KOPT-K1 (cell line): ENCODE results near the gene OBP2B.
"Not testable (repeated sequence)": the region's sequence is repeated elsewhere in the genome, so short reads cannot be mapped to it uniquely, and the experiment has no call there.

Experiments used
- H3K27ac ChIP-seq: fragments of 200-600 bp; sonication (generic); 2 replicates; pipeline ENCODE4 v1.5.1; 2016; ENCODE audit warnings: antibody characterized with exemption, mild to moderate bottlenecking, low read depth, low read length; ENCODE audit not compliant: poor library complexity, severe bottlenecking
- H3K36me3 ChIP-seq: fragments of 200-600 bp; sonication (generic); 2 replicates; pipeline ENCODE4 v1.5.1; 2017; ENCODE audit warnings: antibody characterized with exemption, mild to moderate bottlenecking, low read length, moderate library complexity; ENCODE audit not compliant: insufficient read depth
- H3K9me3 ChIP-seq: fragments of 200-600 bp; sonication (generic); 2 replicates; pipeline ENCODE4 v1.5.1; 2017; ENCODE audit warnings: antibody characterized with exemption, low read length, mild to moderate bottlenecking; ENCODE audit not compliant: insufficient read depth, poor library complexity, severe bottlenecking

The OBP2B gene

DNA sequence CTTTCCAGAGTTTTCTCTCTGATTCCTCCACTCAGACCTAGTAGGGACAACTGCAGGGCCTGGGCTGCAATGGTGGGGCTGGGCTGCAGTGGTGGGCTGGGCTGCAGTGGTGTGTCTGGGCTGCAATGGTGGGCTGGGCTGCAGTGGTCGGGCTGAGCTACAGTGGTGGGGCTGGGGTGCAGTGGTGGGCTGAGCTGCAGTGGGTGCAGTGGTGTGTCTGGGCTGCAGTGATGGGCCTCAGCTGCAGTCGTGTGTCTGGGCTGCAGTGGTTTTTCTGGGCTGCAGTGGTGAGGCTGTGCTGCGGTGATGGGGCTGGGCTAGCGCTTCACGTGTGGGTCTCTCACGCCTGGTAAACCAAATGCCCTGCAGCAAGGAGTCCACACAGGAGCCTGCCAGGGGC is 38.6 kb upstream of the OBP2B start:
- Histone ChIP-seq H3K27ac (no peak overlapping the region), H3K9me3 (no peaks in the 10 kb centered on the region), H3K36me3 (no peaks in the 10 kb centered on the region)

- no peaks in the 10 kb centered on the region for H3K36me3 ChIP-seq
- H3K9me3 ChIP-seq = no peaks in the 10 kb centered on the region
- H3K27ac ChIP-seq = no peak overlapping the region
Observed at GRCh38 chr9:133246991-133247390, 37.9 kb upstream of the OBP2B start.

- no peak overlapping the region for H3K27ac ChIP-seq
- no peaks in the 10 kb centered on the region for H3K36me3 ChIP-seq
- no peaks in the 10 kb centered on the region for H3K9me3 ChIP-seq
Observed at GRCh38 chr9:133246562-133246961, 37.5 kb upstream of the OBP2B start.

DNA sequence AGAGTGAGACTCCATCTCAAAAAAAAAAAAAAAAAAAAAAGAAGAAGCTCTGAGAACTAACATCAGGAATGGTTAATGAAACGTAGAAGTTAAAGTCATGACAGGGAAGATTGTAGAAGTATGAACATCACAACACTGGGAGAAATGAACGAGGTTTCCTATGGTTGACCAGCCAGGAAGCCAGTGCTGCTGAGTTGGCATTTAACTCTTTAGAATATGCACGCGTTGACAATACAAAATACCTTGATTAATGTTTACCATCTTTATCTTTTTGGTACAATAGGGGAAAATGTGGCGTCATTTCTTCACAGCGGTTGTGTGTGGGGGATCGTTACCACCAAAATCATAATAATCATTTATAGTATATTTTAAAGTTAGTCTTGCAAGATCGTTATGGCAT is 33.9 kb upstream of the OBP2B start:
- Histone ChIP-seq H3K27ac (no peak overlapping the region), H3K9me3 (no peaks in the 10 kb centered on the region), H3K36me3 (no peaks in the 10 kb centered on the region)

GRCh38 chr9:133242241-133242640 is 33.2 kb upstream of the OBP2B start:
- Histone ChIP-seq H3K36me3 (no peaks in the 10 kb centered on the region), H3K9me3 (no peaks in the 10 kb centered on the region), H3K27ac (no peak overlapping the region)

GRCh38 chr9:133239533-133240090 is 30.6 kb upstream of the OBP2B start:
- Histone ChIP-seq H3K36me3 (no peaks in the 10 kb centered on the region), H3K9me3 (no peaks in the 10 kb centered on the region), H3K27ac (no peak overlapping the region)

DNA sequence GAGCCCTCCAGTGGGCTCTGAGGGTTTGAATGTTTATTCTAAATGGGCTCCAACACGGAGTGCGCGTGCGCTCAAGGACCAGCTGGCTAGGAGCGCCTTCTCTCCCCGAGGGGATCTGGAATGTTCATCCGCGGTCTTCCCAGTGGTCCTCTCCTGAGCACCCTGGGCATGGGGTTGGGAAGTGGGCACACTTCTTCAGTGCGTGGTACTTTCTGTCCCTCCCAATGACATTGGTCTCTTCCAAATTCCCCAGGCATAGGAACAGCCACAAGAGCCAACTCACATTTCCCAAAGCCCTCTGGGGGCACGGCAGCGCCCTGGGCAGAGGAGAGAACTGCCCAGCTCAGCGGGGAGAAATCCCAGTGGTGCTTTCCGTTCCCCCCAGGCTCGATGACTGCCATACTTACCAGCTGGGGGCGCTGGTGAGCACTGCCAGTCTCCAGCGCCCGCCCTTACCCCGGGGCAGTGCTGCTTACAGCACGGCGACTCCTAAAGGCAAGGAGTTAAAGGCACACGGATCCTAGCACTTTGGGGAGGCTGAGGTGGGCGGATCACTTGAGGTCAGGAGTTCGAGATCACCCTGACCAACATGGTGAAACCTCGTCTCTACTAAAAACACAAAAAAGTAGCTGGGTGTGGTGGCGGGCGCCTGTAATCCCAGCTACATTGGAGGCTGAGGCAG is 29.9 kb upstream of the OBP2B start:
- H3K9me3 ChIP-seq = no peaks in the 10 kb centered on the region
- H3K36me3 ChIP-seq = no peaks in the 10 kb centered on the region
- H3K27ac ChIP-seq = no peak overlapping the region

DNA sequence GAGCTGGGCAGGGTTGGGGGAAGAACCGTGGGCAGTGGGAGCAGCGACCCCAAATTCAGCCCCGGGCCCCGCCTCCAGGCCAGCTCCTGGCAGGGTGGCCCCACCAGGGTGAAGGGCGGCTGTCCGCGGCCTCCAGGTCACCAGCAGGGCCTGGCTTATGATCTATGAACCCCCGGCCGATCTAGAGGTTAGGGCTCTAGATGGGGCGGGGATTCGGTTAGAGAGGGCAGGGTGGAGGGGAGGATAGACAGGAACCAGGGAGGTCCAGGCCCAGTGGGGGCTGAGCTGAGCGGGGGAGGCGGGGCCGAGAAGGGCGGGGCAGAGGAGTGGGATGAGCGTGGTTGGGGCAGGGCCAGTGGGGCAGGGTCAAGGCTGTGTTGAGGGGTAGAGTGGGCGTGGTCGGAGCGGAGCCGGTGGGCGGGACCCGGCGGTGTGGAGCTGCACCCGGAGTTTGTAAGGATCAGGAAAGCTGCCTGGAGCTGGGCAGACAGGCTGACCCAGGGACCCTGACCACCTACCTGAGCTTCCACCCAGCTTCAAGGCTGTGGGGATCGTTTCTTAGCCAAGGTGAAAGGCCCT is 29.3 kb upstream of the OBP2B start:
- no peaks in the 10 kb centered on the region for H3K36me3 ChIP-seq
- no peaks in the 10 kb centered on the region for H3K9me3 ChIP-seq
- H3K27ac ChIP-seq = no peak overlapping the region

- H3K36me3 ChIP-seq = no peaks in the 10 kb centered on the region
- H3K9me3 ChIP-seq = no peaks in the 10 kb centered on the region
- no peak overlapping the region for H3K27ac ChIP-seq
Observed at GRCh38 chr9:133237035-133237731, 28.1 kb upstream of the OBP2B start.

DNA sequence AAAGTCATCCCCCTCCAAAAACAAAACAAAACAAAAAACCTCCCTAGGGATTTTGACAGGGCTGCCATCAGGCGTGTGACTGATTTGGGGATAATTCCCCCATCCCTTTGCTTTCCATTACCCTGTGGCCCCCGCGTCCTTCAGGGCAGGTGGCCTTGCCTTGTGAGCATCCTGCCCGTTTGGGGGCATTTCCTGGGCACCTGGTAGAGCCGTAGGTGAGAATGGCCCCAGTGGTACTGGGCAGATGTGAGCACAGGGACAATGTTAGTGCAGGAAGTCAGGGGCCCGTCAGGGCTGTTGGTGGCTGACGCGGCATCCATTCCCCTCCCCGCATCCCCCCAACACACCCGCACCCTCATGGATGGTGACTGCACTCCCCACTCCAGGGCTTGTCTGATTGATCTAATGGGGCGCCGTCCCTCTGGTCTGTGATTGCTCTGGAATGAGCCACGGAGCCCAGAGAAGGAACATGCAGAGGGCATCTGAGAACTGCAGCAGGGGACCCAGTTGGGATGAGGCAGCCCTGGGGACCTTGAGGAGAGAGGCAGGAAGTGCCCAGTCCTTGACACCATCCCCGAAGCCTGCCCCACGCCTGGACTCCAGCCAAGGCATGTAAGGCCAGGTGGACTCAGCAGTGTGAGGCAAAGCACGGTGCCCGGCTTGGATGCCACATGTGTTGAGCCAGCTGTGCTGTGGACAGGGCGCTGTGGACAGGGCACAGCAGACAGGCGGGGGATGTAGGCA is 27.4 kb upstream of the OBP2B start:
- H3K27ac ChIP-seq, H3K9me3 ChIP-seq, H3K36me3 ChIP-seq: not testable (repeated sequence)

GRCh38 chr9:133235549-133236222 is 26.6 kb upstream of the OBP2B start:
- no peak overlapping the region for H3K27ac ChIP-seq
- no peaks in the 10 kb centered on the region for H3K36me3 ChIP-seq
- H3K9me3 ChIP-seq = no peaks in the 10 kb centered on the region

- H3K36me3 ChIP-seq = no peaks in the 10 kb centered on the region
- no peak overlapping the region for H3K27ac ChIP-seq
- H3K9me3 ChIP-seq = no peaks in the 10 kb centered on the region
Observed at GRCh38 chr9:133234577-133235322, 25.7 kb upstream of the OBP2B start.

GRCh38 chr9:133233681-133234432 is 24.8 kb upstream of the OBP2B start:
- H3K27ac ChIP-seq = no peak overlapping the region
- no peaks in the 10 kb centered on the region for H3K36me3 ChIP-seq
- H3K9me3 ChIP-seq = no peaks in the 10 kb centered on the region
